ENCODE measurements around the gene DUSP22. TPM values are rescaled to one million over a fixed set of nuclear protein-coding genes. Genes with fewer than 3 reads are reported as not detected.

Gene DUSP22
- total and polyA plus RNA-seq, 2 donors (not counting 1 experiment from before 2014, with no cell fraction given) = 10.9 to 13.7 TPM

DNA sequence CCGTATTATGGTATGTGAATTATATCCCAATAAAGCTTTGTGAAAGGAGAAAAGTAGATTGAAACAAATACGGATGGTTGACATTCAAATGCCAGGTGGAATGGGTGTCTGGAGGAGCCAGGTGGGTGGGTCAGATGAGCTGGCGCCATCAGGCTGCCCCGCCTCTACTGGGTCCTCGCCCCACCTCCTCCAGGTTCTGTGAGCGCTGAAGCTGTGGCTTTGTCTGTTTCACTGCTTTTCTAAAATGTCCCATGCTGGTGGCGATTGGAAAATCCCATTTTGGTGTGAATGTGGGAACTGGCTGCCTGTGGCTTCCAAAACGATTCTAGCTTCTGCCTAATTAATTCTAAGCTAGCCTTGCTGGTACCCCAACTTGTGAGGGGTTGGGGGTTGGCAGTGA lies 16.5 kb downstream of the DUSP22 start:
- Histone ChIP-seq H3K79me2 (ENCODE audit: control insufficient read depth, insufficient read depth, low read length) (no peaks in the 10 kb centered on the region), H3K36me3 (ENCODE audit: control insufficient read depth, insufficient read depth, low read length) (no peaks in the 10 kb centered on the region), H4K20me1 (ENCODE audit: control insufficient read depth, extremely low read depth, insufficient read depth, low read length) (no peaks in the 10 kb centered on the region), H3K4me3 (replicated peaks in 1 of 4; ENCODE audit: control extremely low read depth in 1 of 4, insufficient read depth in 1 of 4, low read depth in 3 of 4, low read length in 4 of 4) (no peak overlapping the region), H3K9ac (ENCODE audit: insufficient read depth, low read length) (no peak overlapping the region), H3K4me1 (ENCODE audit: control insufficient read depth, extremely low read depth, insufficient read depth, low read length) (no peaks in the 10 kb centered on the region), H3K9me3 (ENCODE audit: control insufficient read depth, insufficient read depth, low read depth, low read length) (no peaks in the 10 kb centered on the region), H2AFZ (ENCODE audit: low read length) (no peak overlapping the region), H3K27me3 (ENCODE audit: control insufficient read depth, insufficient read depth, low read length) (no peaks in the 10 kb centered on the region), H3K4me2 (ENCODE audit: extremely low read depth, insufficient read depth, low read length) (no peak overlapping the region), H3K27ac (ENCODE audit: insufficient read depth, low read length) (no peak overlapping the region)
- DNase-seq (ENCODE audit: low read depth in 2 of 2) = no peak
- no peak for TF ChIP-seq CTCF (conservative IDR thresholded peaks at IDR 0.05 in 1 of 2, IDR thresholded peaks at IDR 0.05 in 1 of 2; ENCODE audit: low read depth in 1 of 2, low read length in 2 of 2)
- TF ChIP-seq EZH2 (IDR thresholded peaks at IDR 0.05; ENCODE audit: low read length, missing control alignments) = no peak

- Histone ChIP-seq H3K27me3 (ENCODE audit: control insufficient read depth, insufficient read depth, low read length) (no peaks in the 10 kb centered on the region), H3K9me3 (ENCODE audit: control insufficient read depth, insufficient read depth, low read depth, low read length) (no peaks in the 10 kb centered on the region), H3K27ac (ENCODE audit: insufficient read depth, low read length) (no peak overlapping the region), H3K4me3 (replicated peaks in 1 of 4; ENCODE audit: control extremely low read depth in 1 of 4, insufficient read depth in 1 of 4, low read depth in 3 of 4, low read length in 4 of 4) (no peak overlapping the region), H3K9ac (ENCODE audit: insufficient read depth, low read length) (no peak overlapping the region), H4K20me1 (ENCODE audit: control insufficient read depth, extremely low read depth, insufficient read depth, low read length) (no peaks in the 10 kb centered on the region), H2AFZ (ENCODE audit: low read length) (no peak overlapping the region), H3K36me3 (ENCODE audit: control insufficient read depth, insufficient read depth, low read length) (no peaks in the 10 kb centered on the region), H3K4me1 (ENCODE audit: control insufficient read depth, extremely low read depth, insufficient read depth, low read length) (no peaks in the 10 kb centered on the region), H3K79me2 (ENCODE audit: control insufficient read depth, insufficient read depth, low read length) (no peaks in the 10 kb centered on the region), H3K4me2 (ENCODE audit: extremely low read depth, insufficient read depth, low read length) (no peak overlapping the region)
- TF ChIP-seq EZH2 (IDR thresholded peaks at IDR 0.05; ENCODE audit: low read length, missing control alignments) (no peak), CTCF (conservative IDR thresholded peaks at IDR 0.05 in 1 of 2, IDR thresholded peaks at IDR 0.05 in 1 of 2; ENCODE audit: low read depth in 1 of 2, low read length in 2 of 2) (no peak)
- DNase-seq (ENCODE audit: low read depth in 2 of 2) = no peak
These were observed 17.7 kb downstream of the DUSP22 start for GRCh38 chr6:309947-310346.

DNA sequence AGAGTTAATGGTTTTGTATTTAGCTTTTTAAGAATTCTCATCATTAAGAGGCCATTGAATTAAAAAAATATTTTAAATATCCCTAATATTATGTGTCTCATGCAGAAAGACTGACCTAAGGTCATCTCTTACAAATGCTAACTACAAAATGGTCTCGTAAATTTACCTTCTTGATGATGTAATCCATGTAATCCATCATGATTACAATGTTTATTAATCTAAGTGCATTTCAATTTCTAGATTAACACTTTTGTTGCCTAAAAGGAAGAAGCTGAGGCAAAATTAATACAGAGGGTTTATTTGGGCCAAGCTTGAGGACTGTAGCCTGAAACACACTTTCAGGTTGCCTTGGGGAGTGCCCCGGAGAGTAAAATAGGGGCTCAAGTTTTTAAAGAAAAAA lies 18.4 kb downstream of the DUSP22 start:
- no peak overlapping the region for H3K4me3 ChIP-seq (replicated peaks in 1 of 4; ENCODE audit: control extremely low read depth in 1 of 4, insufficient read depth in 1 of 4, low read depth in 3 of 4, low read length in 4 of 4)
- TF ChIP-seq CTCF (conservative IDR thresholded peaks at IDR 0.05 in 1 of 2, IDR thresholded peaks at IDR 0.05 in 1 of 2; ENCODE audit: low read depth in 1 of 2, low read length in 2 of 2) (no peak), EZH2 (IDR thresholded peaks at IDR 0.05; ENCODE audit: low read length, missing control alignments) (no peak)
- H2AFZ ChIP-seq (ENCODE audit: low read length) = no peak overlapping the region
- no peaks in the 10 kb centered on the region for H3K79me2 ChIP-seq (ENCODE audit: control insufficient read depth, insufficient read depth, low read length)
- no peaks in the 10 kb centered on the region for H3K27me3 ChIP-seq (ENCODE audit: control insufficient read depth, insufficient read depth, low read length)
- H3K4me1 ChIP-seq (ENCODE audit: control insufficient read depth, extremely low read depth, insufficient read depth, low read length) = no peaks in the 10 kb centered on the region
- no peaks in the 10 kb centered on the region for H3K36me3 ChIP-seq (ENCODE audit: control insufficient read depth, insufficient read depth, low read length)
- H3K27ac ChIP-seq (ENCODE audit: insufficient read depth, low read length) = no peak overlapping the region
- H4K20me1 ChIP-seq (ENCODE audit: control insufficient read depth, extremely low read depth, insufficient read depth, low read length) = no peaks in the 10 kb centered on the region
- no peaks in the 10 kb centered on the region for H3K9me3 ChIP-seq (ENCODE audit: control insufficient read depth, insufficient read depth, low read depth, low read length)
- H3K4me2 ChIP-seq (ENCODE audit: extremely low read depth, insufficient read depth, low read length) = no peak overlapping the region
- H3K9ac ChIP-seq (ENCODE audit: insufficient read depth, low read length) = no peak overlapping the region
- no peak for DNase-seq (ENCODE audit: low read depth in 2 of 2)
